CD4-positive, alpha-beta memory T cell (primary cell): Measurements from ENCODE around the gene C4orf46. TPM values are rescaled to one million over a fixed set of nuclear protein-coding genes. Genes with fewer than 3 reads are reported as not detected.
"Not testable (repeated sequence)": the region's sequence is repeated elsewhere in the genome, so short reads cannot be mapped to it uniquely, and the experiment has no call there.

Experiments used
- CTCF ChIA-PET: fragments of 350-600 bp; sonication (Branson Sonifier 250); formaldehyde crosslinking; loops from one replicate; lab custom pipeline; 2021; ENCODE audit warnings: inconsistent platforms; ENCODE audit not compliant: partially characterized antibody; lab: Charles Lee
- POLR2A ChIA-PET: fragments of 350-600 bp; sonication (Branson Sonifier 250); formaldehyde crosslinking; loops from one replicate; lab custom pipeline; 2021; ENCODE audit not compliant: partially characterized antibody; lab: Charles Lee
- DNase-seq, 5 donors: peaks; one replicate each; pipeline versions ENCODE4 v3.0.0 to v3.0.0-alpha.2; 2020 to 2022; ENCODE audit warnings: mixed read lengths in 1 of 5
- H3K27ac ChIP-seq: one replicate; pipeline ENCODE4 v1.7.0; 2013; ENCODE audit warnings: low read depth, low read length
- H3K27me3 ChIP-seq: 2 replicates; pipeline ENCODE4 v1.7.0; 2013; ENCODE audit warnings: mild to moderate bottlenecking, low read length, moderate library complexity; ENCODE audit not compliant: insufficient read depth
- H3K36me3 ChIP-seq: 2 replicates; pipeline ENCODE4 v1.7.0; 2013; ENCODE audit warnings: mild to moderate bottlenecking, low read length, moderate library complexity; ENCODE audit not compliant: insufficient read depth
- H3K4me1 ChIP-seq: 2 replicates; pipeline ENCODE4 v1.7.0; 2013; ENCODE audit warnings: mild to moderate bottlenecking, low read length, moderate library complexity; ENCODE audit not compliant: insufficient read depth
- H3K4me3 ChIP-seq, 2 donors: one replicate each; pipeline ENCODE4 v1.7.0; 2013; ENCODE audit warnings: low read length in 2 of 2, mild to moderate bottlenecking in 1 of 2
- H3K9me3 ChIP-seq, 2 donors: one replicate each; pipeline ENCODE4 v1.7.0; 2013; ENCODE audit warnings: low read length in 2 of 2, control low read depth in 1 of 2; ENCODE audit not compliant: control insufficient read depth in 1 of 2
- H3K27ac Mint-ChIP-seq, 7 donors: one replicate each; pipeline ENCODE4 v1.8.0; 2020 to 2021; ENCODE audit warnings: mixed read lengths in 7 of 7, mild to moderate bottlenecking in 6 of 7, inconsistent platforms in 3 of 7, moderate library complexity in 3 of 7
- H3K27me3 Mint-ChIP-seq, 2 donors: one replicate each; pipeline ENCODE4 v1.8.0; 2020 to 2021; ENCODE audit warnings: mixed read lengths in 2 of 2
- H3K36me3 Mint-ChIP-seq, 2 donors: one replicate each; pipeline ENCODE4 v1.8.0; 2020 to 2021; ENCODE audit warnings: mixed read lengths in 2 of 2, inconsistent platforms in 1 of 2, mild to moderate bottlenecking in 1 of 2
- H3K4me1 Mint-ChIP-seq, 4 donors: one replicate each; pipeline ENCODE4 v1.8.0; 2020 to 2021; ENCODE audit warnings: mixed read lengths in 4 of 4, mild to moderate bottlenecking in 1 of 4
- H3K4me3 Mint-ChIP-seq, 8 donors: one replicate each; pipeline ENCODE4 v1.8.0; 2020 to 2021; ENCODE audit warnings: mixed read lengths in 8 of 8, mild to moderate bottlenecking in 7 of 8, moderate library complexity in 6 of 8, inconsistent platforms in 3 of 8
- H3K9me3 Mint-ChIP-seq, 8 donors: one replicate each; pipeline ENCODE4 v1.8.0; 2020 to 2021; ENCODE audit warnings: mixed read lengths in 8 of 8, mild to moderate bottlenecking in 5 of 8, inconsistent platforms in 3 of 8, moderate library complexity in 1 of 8
- intact Hi-C: fragments of 100-400 bp; cut with micrococcal nuclease; formaldehyde crosslinking; loops from one replicate; pipeline ENCODE4 v1.15.1; 2023
- polyA plus RNA-seq, 2 donors: library from polyadenylated mRNA; unstranded; fragments of 300-500 nt; fragmentation: Illumina TruSeq; gene quantifications; one replicate each; pipeline ENCODE4 v1.2.3, GENCODE V29; 2021
- total RNA-seq, 2 experiments: library from RNA; stranded (reverse); gene quantifications; one replicate each; pipeline ENCODE4 v1.2.3, GENCODE V29; 2021

C4orf46 gene
- total and polyA plus RNA-seq, 4 experiments from 2014 or later, result 4.0 to 6.5 (median 4.8) TPM

DNA sequence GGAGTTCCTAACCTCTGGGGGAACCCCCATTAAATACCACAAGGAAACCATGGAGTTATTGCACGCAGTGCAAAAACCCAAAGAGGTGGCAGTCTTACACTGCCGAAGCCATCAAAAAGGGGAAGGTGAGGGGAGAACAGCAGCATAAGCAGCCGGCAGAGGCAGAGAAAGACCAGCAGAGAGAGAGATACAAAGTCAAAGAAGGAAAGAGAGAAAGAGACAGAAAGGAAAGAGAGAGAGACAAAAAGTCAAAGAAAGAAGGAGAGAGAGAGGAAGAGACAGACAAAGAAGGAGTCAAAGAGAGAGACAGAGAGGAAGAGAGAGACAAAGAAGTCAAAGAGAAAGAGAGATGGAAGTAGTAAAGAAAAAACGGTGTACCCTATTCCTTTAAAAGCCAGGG lies 8.4 kb downstream of the C4orf46 start:
- H3K27me3 ChIP-seq, H3K9me3 Mint-ChIP-seq, H3K27ac Mint-ChIP-seq, H3K4me1 Mint-ChIP-seq, H3K4me1 ChIP-seq, H3K36me3 Mint-ChIP-seq, H3K4me3 ChIP-seq, H3K4me3 Mint-ChIP-seq, H3K36me3 ChIP-seq, CTCF ChIA-PET, POLR2A ChIA-PET, H3K27me3 Mint-ChIP-seq, H3K9me3 ChIP-seq, DNase-seq, H3K27ac ChIP-seq, intact Hi-C loops: not testable (repeated sequence)

DNA sequence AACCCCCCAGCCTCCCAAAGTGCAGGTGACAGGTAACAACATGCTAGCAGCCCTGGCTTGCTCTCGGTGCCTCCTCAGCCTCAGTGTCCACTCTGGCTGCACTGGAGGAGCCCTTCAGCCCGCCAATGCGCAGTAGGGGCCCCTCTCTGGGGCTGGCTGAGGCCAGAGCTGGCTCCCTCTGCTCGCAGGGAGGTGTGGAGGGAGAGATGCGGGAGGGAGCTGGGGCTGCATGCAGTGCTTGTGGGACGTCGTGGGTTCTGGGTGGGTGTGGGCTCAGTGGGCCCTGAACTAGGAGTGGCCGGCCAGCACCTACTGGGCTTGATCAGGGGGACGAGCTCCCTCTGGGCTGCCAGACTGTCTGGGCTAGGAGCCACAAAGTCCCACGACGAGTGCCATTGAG lies 14.4 kb downstream of the C4orf46 start:
- no peaks in the 10 kb centered on the region for H3K36me3 ChIP-seq
- no peak overlapping the region for H3K4me3 Mint-ChIP-seq
- no peaks in the 10 kb centered on the region for H3K9me3 Mint-ChIP-seq
- no peaks in the 10 kb centered on the region for H3K36me3 Mint-ChIP-seq
- no peak overlapping the region for H3K27ac Mint-ChIP-seq
- peaks cover 0 to 10% of the 10 kb centered on the region in 2 donors for H3K27me3 Mint-ChIP-seq
- peaks cover 5 to 8% (median 6%) of the 10 kb centered on the region in 4 donors for H3K4me1 Mint-ChIP-seq
- DNase-seq, result no peak
- peaks cover 6% of the 10 kb centered on the region for H3K4me1 ChIP-seq
- H3K27ac ChIP-seq, result no peak overlapping the region
- H3K9me3 ChIP-seq, result no peaks in the 10 kb centered on the region
- ChIA-PET CTCF (interaction anchor here (0.8 kb wide), 1 partner anchor 12 kb away, joined by 4 read pairs; no protein-coding TSS in a partner anchor), POLR2A (no interaction called here)
- no peaks in the 10 kb centered on the region for H3K27me3 ChIP-seq
- H3K4me3 ChIP-seq, result no peak overlapping the region
- intact Hi-C loops, result no loop called here

DNA sequence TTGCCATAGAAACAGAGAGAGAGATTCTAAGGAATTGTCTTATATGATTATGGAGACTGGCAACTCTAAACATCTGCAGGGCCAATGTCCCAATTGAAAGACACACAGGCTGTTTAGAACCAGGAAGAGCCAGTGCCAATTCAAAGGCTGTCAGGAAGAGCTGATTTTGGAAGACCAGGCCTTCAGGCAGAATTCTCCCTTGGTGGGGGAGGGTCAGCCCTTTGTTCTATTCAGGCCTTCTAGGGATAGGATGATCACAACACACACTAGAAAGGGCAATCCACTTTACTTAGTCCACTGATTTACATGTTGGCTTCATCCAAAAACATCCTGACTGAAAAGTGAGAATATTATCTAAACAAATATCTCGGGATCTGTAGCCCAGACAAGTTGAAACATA lies 15.2 kb downstream of the C4orf46 start:
- Histone ChIP-seq H3K27ac (no peak overlapping the region), H3K4me1 (peaks cover 6% of the 10 kb centered on the region), H3K27me3 (no peaks in the 10 kb centered on the region), H3K4me3 (no peak overlapping the region), H3K36me3 (no peaks in the 10 kb centered on the region), H3K9me3 (no peaks in the 10 kb centered on the region)
- no peak overlapping the region for H3K4me3 Mint-ChIP-seq
- no peak overlapping the region for H3K27ac Mint-ChIP-seq
- no peaks in the 10 kb centered on the region for H3K36me3 Mint-ChIP-seq
- H3K9me3 Mint-ChIP-seq, result no peaks in the 10 kb centered on the region
- POLR2A ChIA-PET, result no interaction called here
- intact Hi-C loops, result no loop called here
- H3K27me3 Mint-ChIP-seq, result peaks cover 0 to 10% of the 10 kb centered on the region in 2 donors
- CTCF ChIA-PET, result interaction anchor here (0.8 kb wide), 1 partner anchor 11 kb away, joined by 4 read pairs; no protein-coding TSS in a partner anchor
- no peak for DNase-seq
- H3K4me1 Mint-ChIP-seq, result peaks cover 5 to 9% (median 7%) of the 10 kb centered on the region in 4 donors

DNA sequence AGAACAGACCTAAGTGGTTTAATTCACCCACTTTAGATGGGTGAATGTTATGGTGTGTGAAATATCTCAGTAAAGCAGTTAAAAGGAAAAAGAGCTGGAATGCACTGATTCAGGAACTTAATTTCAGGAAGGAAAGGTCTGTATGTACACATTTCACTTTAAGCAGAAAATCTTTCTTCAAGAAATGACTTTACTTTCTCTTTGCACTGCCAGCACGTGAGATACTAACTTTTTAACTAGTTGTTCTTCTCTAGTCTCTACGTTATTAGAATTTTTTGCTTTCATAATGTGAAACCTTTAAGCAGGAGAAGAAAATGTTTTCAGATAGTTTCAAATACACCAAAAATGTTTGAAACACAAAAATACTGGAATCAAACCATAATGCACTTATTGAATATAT lies 18.8 kb downstream of the C4orf46 start:
- Histone ChIP-seq H3K4me1 (peaks cover 6% of the 10 kb centered on the region), H3K9me3 (no peaks in the 10 kb centered on the region), H3K4me3 (peak overlapping the region in 1 of 2 donors; percentile 5), H3K27me3 (no peaks in the 10 kb centered on the region), H3K36me3 (no peaks in the 10 kb centered on the region), H3K27ac (no peak overlapping the region)
- ChIA-PET CTCF (no interaction called here), POLR2A (no interaction called here)
- intact Hi-C loops, result no loop called here
- H3K36me3 Mint-ChIP-seq, result no peaks in the 10 kb centered on the region
- peaks cover 5 to 9% (median 7%) of the 10 kb centered on the region in 4 donors for H3K4me1 Mint-ChIP-seq
- H3K27me3 Mint-ChIP-seq, result peaks cover 2% of the 10 kb centered on the region in 2 donors
- peak overlapping the region; percentile 33 to 68 (median 60) for H3K4me3 Mint-ChIP-seq
- no peak for DNase-seq
- no peaks in the 10 kb centered on the region for H3K9me3 Mint-ChIP-seq
- peak overlapping the region in 3 of 7 donors; percentile 5 to 59 (median 17) for H3K27ac Mint-ChIP-seq

DNA sequence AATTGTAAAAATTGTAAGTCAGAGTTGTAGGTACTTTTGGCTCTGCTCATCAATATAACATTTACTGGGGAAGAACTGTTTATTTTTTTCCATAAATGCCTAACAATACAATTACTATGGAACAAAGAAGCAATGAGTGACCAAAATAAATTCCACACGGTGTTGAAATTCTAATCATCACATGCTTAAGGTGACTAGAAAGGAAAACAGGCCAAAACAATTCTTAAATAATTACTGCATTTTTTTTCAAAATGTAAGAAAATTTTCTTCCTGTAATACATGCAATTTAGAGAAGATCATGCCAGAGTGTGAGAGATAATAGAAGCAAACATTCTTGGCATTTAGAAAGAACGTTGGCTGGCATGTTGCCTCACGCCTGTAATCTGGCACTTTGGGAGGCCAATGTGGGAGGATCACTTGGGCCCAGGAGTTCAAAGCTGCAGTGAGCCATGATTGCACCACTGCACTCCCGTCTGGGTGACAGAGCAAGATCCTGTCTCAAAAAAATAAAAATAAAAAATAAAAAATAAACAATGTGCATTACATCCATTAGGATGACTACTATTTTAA lies 22.5 kb downstream of the C4orf46 start:
- no peaks in the 10 kb centered on the region for H3K9me3 ChIP-seq
- no peaks in the 10 kb centered on the region for H3K27me3 ChIP-seq
- DNase-seq, result no peak
- no peaks in the 10 kb centered on the region for H3K9me3 Mint-ChIP-seq
- H3K4me3 Mint-ChIP-seq, result no peak overlapping the region
- H3K4me1 Mint-ChIP-seq, result peaks cover 5 to 9% (median 7%) of the 10 kb centered on the region in 4 donors
- H3K36me3 ChIP-seq, result no peaks in the 10 kb centered on the region
- H3K36me3 Mint-ChIP-seq, result no peaks in the 10 kb centered on the region
- ChIA-PET POLR2A (no interaction called here), CTCF (no interaction called here)
- intact Hi-C loops, result no loop called here
- no peak overlapping the region for H3K27ac Mint-ChIP-seq
- no peak overlapping the region for H3K27ac ChIP-seq
- peaks cover 10 to 12% of the 10 kb centered on the region in 2 donors for H3K27me3 Mint-ChIP-seq
- peaks cover 6% of the 10 kb centered on the region for H3K4me1 ChIP-seq
- no peak overlapping the region for H3K4me3 ChIP-seq

DNA sequence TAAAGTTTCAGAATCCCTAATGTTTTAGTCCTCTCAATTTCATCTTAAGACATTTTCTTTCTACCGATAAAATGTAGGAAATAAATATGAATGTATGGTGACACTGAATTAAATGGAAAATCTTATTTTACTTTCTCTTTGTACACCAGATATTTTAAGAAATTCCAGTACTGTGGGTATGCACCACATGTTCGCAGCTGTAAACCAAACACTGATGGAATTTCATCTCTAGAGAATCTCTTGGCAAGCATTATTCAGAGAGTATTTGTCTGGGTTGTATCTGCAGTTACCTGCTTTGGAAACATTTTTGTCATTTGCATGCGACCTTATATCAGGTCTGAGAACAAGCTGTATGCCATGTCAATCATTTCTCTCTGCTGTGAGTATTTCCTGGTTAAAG lies 26.9 kb downstream of the C4orf46 start:
- CTCF ChIA-PET, result no interaction called here
- H3K9me3 Mint-ChIP-seq, result no peaks in the 10 kb centered on the region
- intact Hi-C loops, result no loop called here

DNA sequence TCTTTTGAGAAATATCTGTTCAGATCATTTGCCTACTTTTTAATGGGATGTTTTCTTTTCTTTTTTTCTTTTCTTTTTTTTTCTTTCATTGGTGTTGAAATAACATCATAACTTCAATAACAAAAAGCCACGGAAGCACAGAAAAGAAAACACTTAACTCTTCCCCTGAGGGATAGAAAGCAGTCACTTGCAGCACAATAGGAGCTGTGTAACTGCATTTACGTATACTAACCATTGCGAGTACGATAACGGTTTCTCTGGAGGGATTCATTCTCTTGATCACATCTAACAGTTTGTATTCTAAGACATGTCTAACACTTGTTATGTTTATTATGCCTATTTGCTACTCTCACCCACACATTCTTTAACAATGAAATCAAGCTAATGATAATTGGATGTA lies 27.3 kb downstream of the C4orf46 start:
- peaks cover 20 to 26% of the 10 kb centered on the region in 2 donors for H3K27me3 Mint-ChIP-seq
- POLR2A ChIA-PET, result no interaction called here

More for the DNA sequence above, 26.9 kb downstream of the C4orf46 start:
- no peak for DNase-seq
- Histone ChIP-seq H3K27ac (no peak overlapping the region), H3K4me3 (no peak overlapping the region), H3K9me3 (no peaks in the 10 kb centered on the region), H3K27me3 (no peaks in the 10 kb centered on the region), H3K36me3 (no peaks in the 10 kb centered on the region), H3K4me1 (no peaks in the 10 kb centered on the region)
- Mint-ChIP-seq H3K27ac (no peak overlapping the region), H3K36me3 (no peaks in the 10 kb centered on the region), H3K4me1 (no peaks in the 10 kb centered on the region), H3K27me3 (peaks cover 20 to 26% of the 10 kb centered on the region in 2 donors), H3K4me3 (no peak overlapping the region)
- POLR2A ChIA-PET, result no interaction called here

More for the DNA sequence above, 27.3 kb downstream of the C4orf46 start:
- Mint-ChIP-seq H3K4me1 (no peaks in the 10 kb centered on the region), H3K36me3 (no peaks in the 10 kb centered on the region), H3K27ac (no peak overlapping the region), H3K9me3 (no peaks in the 10 kb centered on the region), H3K4me3 (no peak overlapping the region)
- H3K27ac ChIP-seq, result no peak overlapping the region
- no peak overlapping the region for H3K4me3 ChIP-seq
- H3K36me3 ChIP-seq, result no peaks in the 10 kb centered on the region
- H3K27me3 ChIP-seq, result no peaks in the 10 kb centered on the region
- no peak for DNase-seq
- CTCF ChIA-PET, result no interaction called here
- intact Hi-C loops, result no loop called here
- H3K4me1 ChIP-seq, result no peaks in the 10 kb centered on the region
- no peaks in the 10 kb centered on the region for H3K9me3 ChIP-seq
